ENCODE results near the gene RALGAPA2. TPM values are rescaled to one million over a fixed set of nuclear protein-coding genes. Genes with fewer than 3 reads are reported as not detected.

RALGAPA2 gene
- total RNA-seq, 4 donors from 2014 or later, result 35.1 to 109 (median 59.6) TPM

DNA sequence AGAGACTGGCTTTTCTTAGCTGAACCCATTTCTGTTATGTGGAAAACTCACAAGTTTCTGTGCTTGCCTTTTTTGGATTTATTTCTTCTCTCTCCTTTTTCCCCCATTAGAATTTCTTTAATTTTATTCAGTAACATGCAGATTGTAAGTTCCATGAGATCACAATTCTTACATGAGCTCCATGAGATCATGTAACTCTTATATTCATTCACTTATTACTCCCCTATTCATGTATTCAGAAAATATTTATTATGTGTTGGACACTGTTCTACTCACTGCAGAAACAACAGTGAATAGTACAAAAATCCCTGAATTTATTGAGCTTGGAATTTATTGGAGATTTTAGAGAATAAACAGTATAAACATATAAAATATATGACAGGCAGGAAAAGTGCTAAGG lies 238.8 kb downstream of the RALGAPA2 start:
- TF ChIP-seq, protein P1, sequence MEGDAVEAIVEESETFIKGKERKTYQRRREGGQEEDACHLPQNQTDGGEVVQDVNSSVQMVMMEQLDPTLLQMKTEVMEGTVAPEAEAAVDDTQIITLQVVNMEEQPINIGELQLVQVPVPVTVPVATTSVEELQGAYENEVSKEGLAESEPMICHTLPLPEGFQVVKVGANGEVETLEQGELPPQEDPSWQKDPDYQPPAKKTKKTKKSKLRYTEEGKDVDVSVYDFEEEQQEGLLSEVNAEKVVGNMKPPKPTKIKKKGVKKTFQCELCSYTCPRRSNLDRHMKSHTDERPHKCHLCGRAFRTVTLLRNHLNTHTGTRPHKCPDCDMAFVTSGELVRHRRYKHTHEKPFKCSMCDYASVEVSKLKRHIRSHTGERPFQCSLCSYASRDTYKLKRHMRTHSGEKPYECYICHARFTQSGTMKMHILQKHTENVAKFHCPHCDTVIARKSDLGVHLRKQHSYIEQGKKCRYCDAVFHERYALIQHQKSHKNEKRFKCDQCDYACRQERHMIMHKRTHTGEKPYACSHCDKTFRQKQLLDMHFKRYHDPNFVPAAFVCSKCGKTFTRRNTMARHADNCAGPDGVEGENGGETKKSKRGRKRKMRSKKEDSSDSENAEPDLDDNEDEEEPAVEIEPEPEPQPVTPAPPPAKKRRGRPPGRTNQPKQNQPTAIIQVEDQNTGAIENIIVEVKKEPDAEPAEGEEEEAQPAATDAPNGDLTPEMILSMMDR (IDR thresholded peaks at IDR 0.05), result no peak
- no peak for ATAC-seq (ENCODE audit: low FRiP score)
- DNase-seq (ENCODE audit: low spot score), result no peak

DNA sequence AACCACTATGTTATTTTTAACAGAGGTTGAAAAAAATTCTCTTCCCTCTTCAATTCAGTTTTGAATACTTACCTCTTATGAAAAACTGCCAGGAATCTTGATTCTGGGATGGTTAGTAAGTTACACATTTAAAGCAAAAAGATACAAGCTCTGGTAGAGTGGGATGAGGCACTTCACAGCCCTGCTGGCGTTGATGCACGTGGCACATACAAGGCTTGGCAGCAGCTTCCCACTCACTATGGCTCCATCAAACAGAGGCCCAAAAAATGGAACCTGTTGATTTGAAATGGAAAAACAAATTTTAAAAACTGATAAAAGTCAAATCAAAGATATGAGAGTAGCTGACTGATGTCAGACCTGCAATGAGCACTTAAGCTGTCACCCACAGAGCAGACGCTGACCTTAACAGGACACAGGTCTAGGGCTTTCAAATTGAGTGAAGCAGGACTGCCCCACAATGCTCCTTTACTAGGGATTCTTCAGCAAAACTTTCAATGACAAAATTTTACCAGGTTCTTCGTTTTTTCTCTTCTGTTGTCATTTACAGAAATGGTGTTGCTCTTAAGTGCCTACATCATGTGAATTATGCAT lies 239.7 kb downstream of the RALGAPA2 start:
- TF ChIP-seq, protein P1 (IDR thresholded peaks at IDR 0.05), result no peak
- DNase-seq (ENCODE audit: low spot score) (no peak), ATAC-seq (ENCODE audit: low FRiP score) (no peak)

DNA sequence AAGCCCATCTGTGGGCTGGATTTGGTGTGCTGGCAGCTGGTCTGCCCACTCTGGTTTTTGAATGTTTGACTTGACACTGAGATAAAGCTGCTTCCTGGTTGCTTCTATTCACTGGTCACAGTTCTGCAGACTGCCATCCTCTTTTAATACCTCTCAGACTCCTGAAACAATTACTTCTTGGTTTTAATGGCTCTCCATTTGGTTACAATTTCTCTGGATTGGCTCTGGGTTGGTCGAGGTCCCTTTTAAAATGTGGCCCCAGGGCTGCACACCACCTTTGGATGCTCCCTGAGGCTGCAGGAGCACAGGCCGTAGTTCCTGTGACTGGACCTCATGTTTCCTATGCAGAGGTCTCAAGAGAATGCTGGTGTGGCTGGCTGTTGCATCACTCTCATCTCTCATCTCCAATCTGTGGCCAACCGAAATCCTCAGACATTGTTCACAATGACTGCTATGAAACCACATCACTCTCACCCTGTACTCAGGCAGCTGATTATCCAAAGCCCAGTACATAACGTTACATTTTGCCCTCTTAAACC lies 246.0 kb downstream of the RALGAPA2 start:
- no peak for DNase-seq (ENCODE audit: low spot score)
- ATAC-seq (ENCODE audit: low FRiP score), result no peak
- TF ChIP-seq, protein P1 (IDR thresholded peaks at IDR 0.05), result no peak

DNA sequence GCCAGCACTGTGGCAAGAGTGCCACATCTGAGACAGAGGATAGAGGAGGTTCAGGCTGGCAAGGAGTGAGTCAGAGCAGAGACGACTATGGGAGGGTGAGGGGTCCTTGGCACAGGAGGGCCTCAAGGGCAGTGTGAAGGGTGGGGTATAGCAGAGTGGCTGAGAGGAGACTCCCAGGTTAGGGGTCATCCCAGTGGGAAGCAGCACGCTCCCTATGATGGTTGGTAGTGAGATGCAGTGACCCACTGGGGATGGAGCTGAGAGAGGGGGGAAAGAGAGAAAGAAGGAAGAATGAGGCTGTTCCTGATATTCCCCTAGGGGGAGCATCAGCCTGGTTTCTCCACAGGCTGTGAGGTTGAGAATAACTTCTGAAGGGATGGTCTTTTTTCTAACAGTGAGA lies 247.2 kb downstream of the RALGAPA2 start:
- TF ChIP-seq, protein P1 (IDR thresholded peaks at IDR 0.05), result no peak
- DNase-seq (ENCODE audit: low spot score) (no peak), ATAC-seq (ENCODE audit: low FRiP score) (no peak)

DNA sequence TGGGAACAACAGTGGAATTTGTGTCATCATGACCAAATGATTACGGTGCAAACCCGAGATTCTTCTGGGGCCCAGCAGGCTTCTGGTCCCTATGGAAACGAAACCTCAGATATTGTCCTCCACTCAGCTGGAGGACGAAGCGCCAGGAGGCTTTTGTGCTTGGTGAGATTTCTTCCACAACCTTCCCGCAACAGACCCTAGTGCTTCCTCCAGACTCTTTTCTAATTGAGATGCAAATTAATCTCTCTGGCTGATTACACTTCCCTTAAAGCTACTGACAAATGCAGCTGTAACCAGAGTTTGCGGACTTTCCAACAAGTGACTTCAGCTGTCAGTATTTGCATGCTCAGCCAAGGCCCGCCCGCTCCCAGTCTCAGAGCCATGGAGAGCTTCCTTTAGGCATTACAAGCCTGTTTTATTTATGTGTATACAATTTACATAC lies 248.5 kb downstream of the RALGAPA2 start:
- TF ChIP-seq, protein P1 (IDR thresholded peaks at IDR 0.05), result no peak
- DNase-seq (ENCODE audit: low spot score), result no peak
- no peak for ATAC-seq (ENCODE audit: low FRiP score)

DNA sequence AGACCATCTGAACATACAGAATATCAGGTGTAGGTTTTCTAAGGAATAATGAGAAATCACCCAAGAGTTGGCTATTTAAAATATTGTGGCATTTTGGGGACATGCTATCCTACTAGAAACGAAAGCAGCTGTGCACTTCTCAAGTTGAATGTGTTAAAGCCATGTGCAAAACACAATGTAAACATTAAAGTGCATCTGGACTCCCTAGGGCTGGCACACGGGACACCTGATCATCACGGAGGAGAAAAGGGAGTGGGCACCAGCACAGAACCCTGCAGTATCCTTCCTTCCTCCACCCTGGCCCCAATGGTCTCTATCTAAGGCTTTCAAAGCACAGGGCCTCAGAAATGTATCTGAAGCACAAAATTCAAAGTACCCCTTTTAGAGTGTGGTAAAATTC lies 250.3 kb downstream of the RALGAPA2 start:
- TF ChIP-seq, protein P1 (IDR thresholded peaks at IDR 0.05), result no peak
- ATAC-seq (ENCODE audit: low FRiP score), result no peak
- DNase-seq (ENCODE audit: low spot score), result no peak

DNA sequence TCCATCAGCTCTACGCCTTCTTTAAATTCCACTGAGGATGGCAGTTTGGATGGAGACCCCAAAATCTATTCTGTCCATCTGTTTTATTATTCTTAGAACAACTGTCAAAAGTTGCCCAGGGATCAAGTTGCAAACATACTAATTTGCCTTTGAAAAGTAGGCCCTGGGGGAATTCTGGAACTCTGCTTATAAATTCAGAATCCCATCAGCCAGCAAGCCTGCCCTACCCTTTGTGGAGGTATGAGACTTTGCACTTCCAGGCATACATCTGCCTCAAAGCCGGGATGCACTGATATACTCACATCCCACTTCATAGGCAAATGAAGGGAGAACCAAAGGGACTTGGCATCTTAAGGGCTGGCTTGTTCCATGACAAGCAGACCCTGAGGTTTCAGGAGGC lies 250.9 kb downstream of the RALGAPA2 start:
- TF ChIP-seq, protein P1 (IDR thresholded peaks at IDR 0.05), result no peak
- ATAC-seq (ENCODE audit: low FRiP score), result no peak
- DNase-seq (ENCODE audit: low spot score), result no peak
